HUES48 (cell line): ENCODE results near the gene SLC31A2.

Source experiments
- H3K27ac ChIP-seq: one replicate; pipeline ENCODE4 v1.7.0; 2013; ENCODE audit warnings: low read depth, low read length, inconsistent platforms
- H3K27me3 ChIP-seq: 2 replicates; pipeline ENCODE4 v1.6.1; 2013; ENCODE audit warnings: mild to moderate bottlenecking, low read length; ENCODE audit not compliant: control insufficient read depth, insufficient read depth
- H3K36me3 ChIP-seq: 2 replicates; pipeline ENCODE4 v1.6.1; 2013; ENCODE audit warnings: low read length; ENCODE audit not compliant: control insufficient read depth, insufficient read depth
- H3K4me1 ChIP-seq: 2 replicates; pipeline ENCODE4 v1.6.1; 2013; ENCODE audit warnings: mild to moderate bottlenecking, low read length; ENCODE audit not compliant: control insufficient read depth, insufficient read depth
- H3K4me3 ChIP-seq: 2 replicates; pipeline ENCODE4 v1.5.1; 2013; ENCODE audit warnings: mild to moderate bottlenecking, low read depth, low read length
- H3K9ac ChIP-seq: 2 replicates; pipeline ENCODE4 v1.6.1; 2013; ENCODE audit warnings: mild to moderate bottlenecking, low read depth, low read length, moderate library complexity
- H3K9me3 ChIP-seq: 2 replicates; pipeline ENCODE4 v1.6.1; 2013; ENCODE audit warnings: low read length; ENCODE audit not compliant: control insufficient read depth, insufficient read depth

The SLC31A2 gene

GRCh38 chr9:113152699-113153098 lies 1.9 kb downstream of the SLC31A2 start:
- Histone ChIP-seq H3K27ac (no peak overlapping the region), H3K9ac (no peak overlapping the region), H3K4me3 (no peak overlapping the region), H3K36me3 (no peaks in the 10 kb centered on the region), H3K9me3 (no peaks in the 10 kb centered on the region), H3K4me1 (no peaks in the 10 kb centered on the region; the same call in 1 of the 2 replicates), H3K27me3 (peaks cover 15% of the 10 kb centered on the region)

GRCh38 chr9:113153599-113153998 lies 2.8 kb downstream of the SLC31A2 start:
- Histone ChIP-seq H3K4me3 (no peak overlapping the region), H3K4me1 (no peaks in the 10 kb centered on the region; the same call in 1 of the 2 replicates), H3K27ac (no peak overlapping the region), H3K9ac (no peak overlapping the region), H3K36me3 (no peaks in the 10 kb centered on the region), H3K9me3 (no peaks in the 10 kb centered on the region), H3K27me3 (peaks cover 15% of the 10 kb centered on the region)

GRCh38 chr9:113154471-113154870 lies 3.7 kb downstream of the SLC31A2 start:
- Histone ChIP-seq H3K36me3 (no peaks in the 10 kb centered on the region), H3K27ac (no peak overlapping the region), H3K4me3 (no peak overlapping the region), H3K9ac (no peak overlapping the region), H3K4me1 (no peaks in the 10 kb centered on the region; the same call in 1 of the 2 replicates), H3K9me3 (no peaks in the 10 kb centered on the region), H3K27me3 (peaks cover 15% of the 10 kb centered on the region)

- Histone ChIP-seq H3K36me3 (no peaks in the 10 kb centered on the region), H3K9ac (no peak overlapping the region), H3K27me3 (peaks cover 15% of the 10 kb centered on the region), H3K27ac (no peak overlapping the region), H3K4me1 (no peaks in the 10 kb centered on the region; the same call in 1 of the 2 replicates), H3K4me3 (no peak overlapping the region), H3K9me3 (no peaks in the 10 kb centered on the region)
Observed at GRCh38 chr9:113154946-113155345, 4.1 kb downstream of the SLC31A2 start.

- H3K36me3 ChIP-seq: no peaks in the 10 kb centered on the region
- H3K4me1 ChIP-seq: peaks cover 9% of the 10 kb centered on the region
- H3K27ac ChIP-seq: no peak overlapping the region
- no peaks in the 10 kb centered on the region for H3K9me3 ChIP-seq
- H3K9ac ChIP-seq: no peak overlapping the region
- H3K27me3 ChIP-seq: peaks cover 15% of the 10 kb centered on the region
- no peak overlapping the region for H3K4me3 ChIP-seq
Observed at GRCh38 chr9:113155911-113156588, 5.2 kb downstream of the SLC31A2 start.

GRCh38 chr9:113156880-113157279 lies 6.1 kb downstream of the SLC31A2 start:
- Histone ChIP-seq H3K27ac (no peak overlapping the region), H3K36me3 (peaks cover 3% of the 10 kb centered on the region; the same call in 1 of the 2 replicates), H3K4me3 (no peak overlapping the region), H3K4me1 (peaks cover 16% of the 10 kb centered on the region), H3K27me3 (peaks cover 9% of the 10 kb centered on the region), H3K9ac (no peak overlapping the region), H3K9me3 (no peaks in the 10 kb centered on the region)

GRCh38 chr9:113158446-113158845 lies 7.6 kb downstream of the SLC31A2 start:
- Histone ChIP-seq H3K9ac (no peak overlapping the region), H3K4me3 (no peak overlapping the region), H3K27ac (no peak overlapping the region), H3K36me3 (peaks cover 3% of the 10 kb centered on the region; the same call in 1 of the 2 replicates), H3K4me1 (peaks cover 16% of the 10 kb centered on the region), H3K27me3 (no peaks in the 10 kb centered on the region), H3K9me3 (no peaks in the 10 kb centered on the region)

GRCh38 chr9:113160571-113160970 lies 9.8 kb downstream of the SLC31A2 start:
- Histone ChIP-seq H3K9me3 (no peaks in the 10 kb centered on the region), H3K27me3 (no peaks in the 10 kb centered on the region), H3K36me3 (peaks cover 22% of the 10 kb centered on the region), H3K9ac (no peak overlapping the region), H3K4me1 (peaks cover 16% of the 10 kb centered on the region), H3K4me3 (peak overlapping the region; percentile 4; the same call in 1 of the 2 replicates), H3K27ac (no peak overlapping the region)

GRCh38 chr9:113163001-113163400 lies 12.2 kb downstream of the SLC31A2 start:
- Histone ChIP-seq H3K9ac (no peak overlapping the region), H3K9me3 (no peaks in the 10 kb centered on the region), H3K36me3 (peaks cover 47% of the 10 kb centered on the region), H3K27me3 (no peaks in the 10 kb centered on the region), H3K4me3 (no peak overlapping the region), H3K4me1 (peaks cover 16% of the 10 kb centered on the region), H3K27ac (no peak overlapping the region)

GRCh38 chr9:113164536-113165300 lies 13.9 kb downstream of the SLC31A2 start:
- no peak overlapping the region for H3K4me3 ChIP-seq
- no peak overlapping the region for H3K9ac ChIP-seq
- H3K27me3 ChIP-seq: no peaks in the 10 kb centered on the region
- H3K9me3 ChIP-seq: no peaks in the 10 kb centered on the region
- H3K4me1 ChIP-seq: peaks cover 16% of the 10 kb centered on the region
- H3K27ac ChIP-seq: no peak overlapping the region
- peaks cover 63% of the 10 kb centered on the region for H3K36me3 ChIP-seq

- Histone ChIP-seq H3K4me3 (no peak overlapping the region), H3K36me3 (peaks cover 76% of the 10 kb centered on the region), H3K4me1 (peaks cover 7% of the 10 kb centered on the region), H3K27ac (no peak overlapping the region), H3K27me3 (no peaks in the 10 kb centered on the region), H3K9me3 (no peaks in the 10 kb centered on the region), H3K9ac (no peak overlapping the region)
Observed at GRCh38 chr9:113166039-113166438, 15.2 kb downstream of the SLC31A2 start.
